Measurements from ENCODE around the gene TRA2B.

The TRA2B gene

GRCh38 chr3:185866995-185867394, 70.8 kb downstream of the TRA2B start:
- DNase-seq, result no peak

- no peak for DNase-seq
Measured at GRCh38 chr3:185866555-185866954, 71.3 kb downstream of the TRA2B start.
